ENCODE measurements around the gene SDHB.

SDHB gene

DNA sequence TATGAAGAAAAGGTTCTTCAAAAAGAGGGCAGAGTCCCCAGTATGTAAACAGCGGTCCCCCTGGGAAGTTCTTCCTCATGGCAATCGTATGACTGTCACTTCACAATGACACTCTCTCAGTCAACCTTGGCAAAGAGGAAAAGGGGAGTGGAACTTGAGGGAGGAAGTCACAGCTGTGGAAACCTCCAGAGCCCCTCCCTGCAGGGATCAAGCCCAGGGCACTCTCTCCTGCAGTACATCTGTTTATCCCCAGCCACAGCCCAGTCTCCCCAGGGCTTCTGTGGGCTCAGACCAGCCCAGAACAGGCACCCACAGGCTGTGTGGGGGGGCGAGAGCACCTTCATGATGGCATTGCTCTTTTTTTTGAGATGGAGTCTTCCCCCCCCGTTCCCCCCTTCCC lies 44.1 kb downstream of the SDHB start:
- Histone ChIP-seq H3K27me3 (replicated peaks; ENCODE audit: control insufficient read depth, insufficient read depth, low read length) (no peaks in the 10 kb centered on the region), H3K4me3 (replicated peaks; ENCODE audit: low read depth, low read length) (no peak overlapping the region), H3K36me3 (ENCODE audit: control insufficient read depth, insufficient read depth, low read length) (peaks cover 1% of the 10 kb centered on the region)
- DNase-seq (ENCODE audit: extremely low read depth, insufficient read length) = no peak
- no peak for TF ChIP-seq CTCF (IDR thresholded peaks at IDR 0.05; ENCODE audit: insufficient read depth, low read length, poor library complexity, severe bottlenecking)

GRCh38 chr1:17008208-17008855 lies 45.5 kb downstream of the SDHB start:
- no peak for TF ChIP-seq CTCF (IDR thresholded peaks at IDR 0.05; ENCODE audit: insufficient read depth, low read length, poor library complexity, severe bottlenecking)
- Histone ChIP-seq H3K4me3 (replicated peaks; ENCODE audit: low read depth, low read length) (no peak overlapping the region), H3K36me3 (ENCODE audit: control insufficient read depth, insufficient read depth, low read length) (peaks cover 4% of the 10 kb centered on the region), H3K27me3 (replicated peaks; ENCODE audit: control insufficient read depth, insufficient read depth, low read length) (no peaks in the 10 kb centered on the region)
- no peak for DNase-seq (ENCODE audit: extremely low read depth, insufficient read length)

DNA sequence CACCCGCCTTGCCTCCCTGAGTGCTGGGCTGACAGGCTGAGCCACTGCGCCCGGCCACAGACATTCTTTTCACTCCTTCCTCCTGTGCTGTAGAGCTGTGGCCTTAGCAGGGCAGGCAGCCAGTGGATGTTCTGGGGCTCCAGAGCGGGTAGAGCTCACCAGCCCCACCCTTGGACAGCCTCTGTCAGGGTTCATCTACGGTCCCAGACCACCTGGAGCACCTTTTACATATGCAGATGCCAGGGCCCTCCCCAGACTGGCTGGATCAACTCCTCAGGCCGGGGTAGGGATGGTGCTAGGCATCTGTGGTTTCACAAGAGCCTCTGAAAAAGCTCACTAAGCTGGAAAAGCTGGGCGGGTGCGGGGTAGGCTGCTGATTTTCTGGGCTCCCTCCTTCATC lies 46.7 kb downstream of the SDHB start:
- Histone ChIP-seq H3K36me3 (ENCODE audit: control insufficient read depth, insufficient read depth, low read length) (peaks cover 7% of the 10 kb centered on the region), H3K4me3 (replicated peaks; ENCODE audit: low read depth, low read length) (no peak overlapping the region), H3K27me3 (replicated peaks; ENCODE audit: control insufficient read depth, insufficient read depth, low read length) (no peaks in the 10 kb centered on the region)
- TF ChIP-seq CTCF (IDR thresholded peaks at IDR 0.05; ENCODE audit: insufficient read depth, low read length, poor library complexity, severe bottlenecking) = no peak
- DNase-seq (ENCODE audit: extremely low read depth, insufficient read length) = no peak

GRCh38 chr1:17005365-17005740 lies 48.5 kb downstream of the SDHB start:
- no peak for DNase-seq (ENCODE audit: extremely low read depth, insufficient read length)
- peaks cover 7% of the 10 kb centered on the region for H3K36me3 ChIP-seq (ENCODE audit: control insufficient read depth, insufficient read depth, low read length)
- TF ChIP-seq CTCF (IDR thresholded peaks at IDR 0.05; ENCODE audit: insufficient read depth, low read length, poor library complexity, severe bottlenecking) = no peak
- H3K27me3 ChIP-seq (replicated peaks; ENCODE audit: control insufficient read depth, insufficient read depth, low read length) = no peaks in the 10 kb centered on the region
- H3K4me3 ChIP-seq (replicated peaks; ENCODE audit: low read depth, low read length) = no peak overlapping the region

DNA sequence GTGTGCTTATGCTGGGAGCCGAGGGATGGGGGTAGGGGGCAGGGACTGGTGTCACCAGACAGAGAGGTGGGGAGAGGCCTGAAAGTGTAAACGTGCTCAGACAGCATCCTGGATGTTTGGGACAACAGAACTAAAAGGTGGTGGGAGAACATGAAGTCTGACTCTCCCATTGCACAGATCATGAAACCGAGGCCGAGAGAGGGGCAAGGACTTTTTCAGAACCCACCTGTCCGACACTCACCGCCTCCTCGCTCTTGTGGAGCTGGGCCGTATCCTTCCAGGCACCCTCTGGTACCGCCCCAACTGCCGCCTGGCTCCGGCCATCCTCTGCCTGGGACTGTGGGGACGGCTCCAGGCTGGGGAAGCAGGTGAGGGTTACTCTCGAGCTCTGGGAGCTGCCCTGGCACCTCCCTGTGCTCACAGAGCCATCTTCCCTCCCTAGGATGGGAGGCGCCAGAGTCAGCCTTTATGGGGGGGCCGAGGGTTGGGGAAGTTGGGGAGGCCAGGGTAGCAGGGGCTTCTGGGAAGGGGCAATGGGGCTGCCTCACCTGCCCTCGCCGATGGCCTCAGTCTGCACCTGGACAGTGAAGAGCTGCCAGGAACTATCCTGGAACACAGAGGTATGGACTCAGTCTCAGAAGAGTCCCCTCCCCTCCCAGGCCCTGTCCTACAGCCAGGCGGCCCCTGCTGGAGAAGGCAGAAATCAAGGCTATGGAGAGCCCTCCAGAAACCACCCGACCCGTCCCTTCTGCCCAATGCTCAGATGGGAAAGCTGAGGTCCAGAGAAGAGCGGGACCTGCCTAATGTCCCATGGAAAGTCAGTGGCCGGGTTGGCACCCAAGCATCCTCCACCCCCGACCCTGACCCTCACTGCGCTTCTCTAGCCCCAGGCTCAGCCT lies 49.1 kb downstream of the SDHB start:
- no peak for DNase-seq (ENCODE audit: extremely low read depth, insufficient read length)
- Histone ChIP-seq H3K36me3 (ENCODE audit: control insufficient read depth, insufficient read depth, low read length) (peaks cover 7% of the 10 kb centered on the region), H3K4me3 (replicated peaks; ENCODE audit: low read depth, low read length) (no peak overlapping the region), H3K27me3 (replicated peaks; ENCODE audit: control insufficient read depth, insufficient read depth, low read length) (no peaks in the 10 kb centered on the region)
- TF ChIP-seq CTCF (IDR thresholded peaks at IDR 0.05; ENCODE audit: insufficient read depth, low read length, poor library complexity, severe bottlenecking) = no peak

Data from GM06990 (cell line).